Hematopoietic multipotent progenitor cell treated with erythropoietin and hydrocortisone succinate and interleukin-3 and kit ligand, for 4 days (in vitro differentiated cells): Measurements from ENCODE around the gene RGS3.

Experiments used
- DNase-seq: peaks from one replicate; pipeline ENCODE4 v3.0.0-alpha.2; 2015

RGS3 gene

GRCh38 chr9:113574441-113575262 lies 111.1 kb downstream of the RGS3 start:
- no peak for DNase-seq

GRCh38 chr9:113577525-113578261 lies 114.2 kb downstream of the RGS3 start:
- no peak for DNase-seq

DNA sequence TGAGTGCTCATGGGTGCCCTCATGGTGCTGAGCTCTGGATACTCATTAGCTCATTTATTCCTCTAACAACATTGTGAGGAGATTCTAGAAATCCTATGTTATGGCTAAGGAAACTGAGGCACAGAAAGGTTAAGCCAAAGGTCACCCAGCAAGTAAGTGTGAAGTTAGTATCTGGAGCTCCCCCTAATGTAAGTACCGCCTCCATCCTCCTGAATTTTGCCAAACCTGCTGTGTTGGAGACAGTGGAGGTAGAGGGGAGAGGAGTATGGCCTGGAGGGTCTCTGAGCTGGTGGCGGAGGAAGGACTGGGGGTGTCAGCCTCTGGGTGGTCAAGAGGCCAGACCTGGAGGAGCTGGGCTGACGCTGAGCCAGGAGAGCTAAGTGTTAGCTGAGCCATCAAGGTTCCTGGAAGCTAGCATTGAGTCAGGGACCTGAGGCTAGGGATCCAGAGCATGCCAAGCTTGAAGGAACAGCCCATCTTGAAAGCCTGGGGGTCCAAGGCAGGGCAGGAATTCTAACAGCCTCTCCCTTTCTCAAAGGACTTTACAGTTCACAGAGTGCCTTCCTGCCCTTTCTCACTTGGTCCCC lies 114.8 kb downstream of the RGS3 start:
- DNase-seq: no peak

- DNase-seq: peak; percentile 91
These were observed 115.4 kb downstream of the RGS3 start for GRCh38 chr9:113578882-113579282.

GRCh38 chr9:113579283-113580040 lies 115.9 kb downstream of the RGS3 start:
- peak; percentile 85 for DNase-seq

DNA sequence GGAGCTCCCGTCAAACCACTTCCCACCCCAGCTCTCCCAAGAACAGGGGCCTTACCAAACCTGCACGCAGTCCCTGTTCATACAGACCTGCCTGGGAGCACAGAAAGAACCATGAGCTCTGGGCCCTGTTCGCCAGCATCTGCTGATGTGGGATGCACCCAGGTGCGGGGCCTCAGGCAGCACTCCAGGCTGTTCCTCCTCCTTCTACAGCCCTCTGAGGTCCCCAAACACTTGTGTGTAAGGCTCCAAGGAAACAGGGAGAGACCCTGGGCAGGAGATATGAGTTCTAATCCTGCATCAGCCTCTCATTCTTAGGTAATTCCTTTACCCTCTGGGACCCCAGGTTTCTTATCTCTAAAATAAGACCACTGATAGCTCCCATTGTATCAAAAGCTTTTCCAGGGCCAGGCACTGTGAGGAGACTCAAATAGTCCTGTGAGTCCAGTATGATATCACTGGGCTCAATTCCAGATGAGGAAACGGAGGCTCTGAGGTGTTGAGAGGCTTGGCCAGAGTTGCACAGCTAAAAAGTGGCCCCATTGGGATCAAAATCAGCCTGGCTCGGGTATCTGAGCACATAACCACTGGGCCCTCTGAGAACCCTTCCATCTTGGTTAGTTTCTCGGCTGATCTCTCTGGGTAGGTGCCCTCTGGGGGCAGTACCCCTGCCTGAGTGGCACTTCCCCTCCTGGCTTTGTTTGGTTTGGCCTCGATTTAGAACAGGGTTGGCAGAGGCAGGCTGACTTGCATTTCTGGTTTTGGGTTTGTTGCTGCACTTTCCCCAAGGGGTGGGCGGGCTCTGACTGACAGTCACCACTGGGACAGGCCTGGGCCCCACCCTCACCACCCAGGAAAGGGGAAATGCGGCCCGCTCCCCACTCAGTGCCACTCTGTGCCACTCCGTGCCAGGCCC lies 116.8 kb downstream of the RGS3 start:
- DNase-seq: peak; percentile 89

GRCh38 chr9:113580954-113581311 lies 117.4 kb downstream of the RGS3 start:
- DNase-seq: no peak

DNA sequence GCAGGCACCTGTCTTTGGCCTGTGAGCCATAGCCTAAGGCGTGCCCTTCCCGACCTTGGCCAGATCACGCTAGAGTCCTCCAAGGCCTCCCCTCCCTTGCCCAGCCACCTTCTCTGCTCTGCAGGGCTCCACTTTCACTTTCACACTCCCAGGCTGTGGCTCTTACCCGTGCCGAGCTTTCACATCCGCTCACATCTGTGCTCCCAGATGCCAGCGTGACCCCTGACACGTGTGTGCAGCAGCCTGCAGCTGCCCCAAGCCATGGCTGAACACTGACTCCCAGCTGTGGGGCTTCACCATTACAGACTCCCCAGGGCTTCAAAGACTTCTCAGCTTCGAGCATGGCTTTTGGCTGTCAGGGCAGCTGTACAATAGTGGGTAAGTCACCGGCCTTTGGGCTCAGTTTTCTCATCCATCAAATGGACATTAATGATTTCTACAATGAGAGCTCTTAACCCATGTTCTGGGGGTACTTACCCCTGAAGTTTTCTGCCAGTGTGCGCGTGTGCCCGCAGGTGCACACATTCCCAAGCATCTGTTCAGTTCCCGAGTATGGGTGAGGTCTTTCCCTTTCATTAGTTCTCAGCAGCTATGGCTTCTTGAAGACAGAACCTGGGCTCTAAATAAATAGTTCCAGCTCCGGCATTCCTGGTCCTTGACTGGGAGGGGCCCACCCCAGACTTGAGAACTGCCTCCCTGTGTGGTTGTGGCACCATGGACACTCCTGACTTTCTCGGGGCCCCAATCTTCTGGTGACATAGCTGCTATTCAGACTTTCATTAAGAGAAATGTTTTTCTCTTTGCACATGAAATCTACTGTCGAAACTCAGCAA lies 118.6 kb downstream of the RGS3 start:
- peak; percentile 93 for DNase-seq

GRCh38 chr9:113582698-113583200 lies 119.2 kb downstream of the RGS3 start:
- no peak for DNase-seq

GRCh38 chr9:113583511-113584427 lies 120.2 kb downstream of the RGS3 start:
- no peak for DNase-seq

GRCh38 chr9:113584428-113585084 lies 121.0 kb downstream of the RGS3 start:
- DNase-seq: no peak

- no peak for DNase-seq
These were observed 121.5 kb downstream of the RGS3 start for GRCh38 chr9:113585085-113585442.

DNA sequence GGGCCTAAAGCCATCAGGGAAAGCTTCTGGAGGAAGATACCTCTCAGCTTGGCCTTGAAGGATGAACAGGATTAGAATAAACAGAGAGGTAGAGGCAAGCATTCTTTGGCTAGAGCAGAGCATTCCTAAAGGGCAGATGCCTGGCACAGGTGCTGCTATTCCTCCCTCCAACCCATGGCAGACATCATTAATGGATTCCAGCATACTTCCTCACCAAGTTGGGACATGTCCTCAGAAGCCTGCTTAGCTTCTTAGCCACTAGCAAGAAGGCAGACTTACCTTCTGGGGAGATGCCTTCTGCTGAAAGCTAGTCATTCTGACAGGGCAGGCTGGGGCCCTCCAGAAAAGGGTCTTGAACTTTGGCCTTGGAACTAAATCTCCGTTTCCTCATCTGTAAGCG lies 122.0 kb downstream of the RGS3 start:
- no peak for DNase-seq

DNA sequence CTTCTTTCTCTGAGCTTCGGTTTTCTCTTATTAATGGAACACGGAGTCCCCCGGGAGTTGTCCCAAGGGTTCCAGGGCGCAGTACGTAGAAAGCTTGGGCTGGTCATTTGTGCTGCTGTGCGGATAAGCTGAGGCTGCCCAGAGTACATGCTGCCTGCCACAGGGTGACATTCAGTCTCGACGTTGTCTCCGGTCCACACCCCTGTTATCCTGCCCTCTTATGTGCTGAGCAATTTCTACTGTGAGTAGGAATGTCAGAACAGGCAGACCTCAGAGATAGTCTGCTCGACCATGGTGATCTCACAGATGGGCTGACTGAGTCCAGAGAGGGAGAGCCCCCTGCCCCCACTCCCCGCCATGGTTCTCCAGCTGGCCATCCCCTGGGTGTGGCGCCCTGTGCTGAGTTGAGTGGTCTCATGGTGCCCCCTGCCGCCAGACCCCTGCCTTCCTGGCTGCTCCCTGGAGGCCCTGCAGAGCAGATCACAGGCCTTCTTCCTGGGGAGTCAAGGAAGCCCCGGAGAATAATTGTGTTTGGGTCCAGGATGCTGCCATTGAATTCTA lies 124.0 kb downstream of the RGS3 start:
- peak; percentile 74 for DNase-seq

GRCh38 chr9:113588242-113588810 lies 124.8 kb downstream of the RGS3 start:
- peak; percentile 62 for DNase-seq

DNA sequence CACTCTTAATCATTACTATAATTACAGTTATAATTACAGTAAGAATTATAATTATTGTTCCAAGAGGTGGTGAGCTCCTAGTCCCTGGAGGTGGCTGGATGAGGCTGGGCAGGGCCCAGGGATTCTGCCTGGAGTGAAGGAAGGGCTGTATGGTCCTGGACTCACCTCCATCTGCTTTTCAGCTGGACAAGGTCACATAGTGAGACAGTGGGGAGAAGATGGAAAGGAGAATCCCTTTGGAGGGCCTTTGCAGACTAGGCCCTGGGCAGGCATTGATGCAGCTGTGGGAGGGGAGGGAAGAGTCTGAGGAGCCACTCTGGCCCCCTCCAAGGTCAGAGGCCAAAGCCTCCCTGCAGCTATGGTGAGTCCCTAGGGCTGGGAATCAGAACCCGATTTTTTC lies 125.4 kb downstream of the RGS3 start:
- no peak for DNase-seq

- DNase-seq: peak; percentile 80
These were observed 125.9 kb downstream of the RGS3 start for GRCh38 chr9:113589407-113589806.

DNA sequence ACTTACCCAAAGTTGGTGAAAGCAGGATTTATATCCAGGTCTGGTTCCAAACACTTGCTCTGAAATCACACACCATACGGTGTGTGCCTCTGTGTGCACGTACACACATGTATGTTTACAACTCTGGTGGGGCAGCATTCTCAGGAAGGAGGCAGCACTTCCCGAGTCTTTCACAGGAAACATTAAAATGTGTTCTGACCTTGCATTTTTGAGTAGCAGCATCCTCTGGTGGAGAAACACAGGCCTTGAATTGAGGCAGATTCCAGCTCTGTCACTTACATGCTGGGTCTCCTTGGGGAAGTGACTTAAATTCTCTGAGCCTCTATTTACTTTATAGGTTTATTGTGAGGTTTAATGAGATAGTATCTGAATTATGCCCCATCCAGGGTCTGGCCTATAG lies 126.4 kb downstream of the RGS3 start:
- DNase-seq: peak; percentile 74

DNA sequence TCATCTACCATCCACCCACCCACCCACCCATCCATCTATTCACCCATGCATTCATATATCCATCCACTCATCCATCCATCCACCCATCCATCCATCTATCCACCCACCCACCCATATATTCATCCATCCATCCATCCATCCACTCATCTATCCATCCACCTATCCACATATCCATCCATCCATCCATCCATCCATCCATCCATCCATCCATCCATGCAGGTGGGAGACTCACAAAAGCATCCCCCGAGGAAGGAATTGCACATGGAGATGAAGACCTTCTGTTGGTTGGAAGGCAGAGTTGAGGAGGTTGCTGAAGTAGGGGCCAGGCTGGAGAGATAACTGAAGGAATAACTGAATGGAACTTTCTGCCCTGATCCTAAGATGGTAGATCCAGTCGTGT lies 126.9 kb downstream of the RGS3 start:
- no peak for DNase-seq
